GM12878 (cell line): Measurements from ENCODE around the gene PLA2G15. TPM values are rescaled to one million over a fixed set of nuclear protein-coding genes. Genes with fewer than 3 reads are reported as not detected.
A peak's percentile ranks its signal among the peaks of the same experiment; 100 is the strongest.

ENCODE experiments used
- ATAC-seq: fragments of 200-7000 bp; cut with Tn5 transposase; 3 replicates; pipeline ENCODE4 v1.9.1; 2020; ENCODE audit warnings: mild to moderate bottlenecking, moderate library complexity
- BruUV-seq: library from RNA; stranded (reverse); fragments of 400-500 nt; replicated peaks from 2 replicates; lab custom pipeline; 2021; lab: Mats Ljungman, UMichigan
- CTCF ChIA-PET: fragments of 300-600 bp; sonication (Branson Sonifier 250); formaldehyde crosslinking; extraction: SDS; loops from one replicate; lab custom pipeline; 2021; ENCODE audit warnings: inconsistent platforms; lab: Yijun Ruan, JAX
- POLR2A ChIA-PET: fragments of 350-600 bp; formaldehyde crosslinking; extraction: SDS; loops from one replicate; lab custom pipeline; 2021; ENCODE audit warnings: inconsistent platforms; lab: Charles Lee
- RAD21 ChIA-PET: fragments of 300-600 bp; sonication (Branson Sonifier 250); formaldehyde crosslinking; loops from one replicate; lab custom pipeline; 2023; ENCODE audit warnings: antibody characterized with exemption; ENCODE audit not compliant: unreplicated experiment; lab: Charles Lee
- SMC1A ChIA-PET: fragments of 300-600 bp; sonication (Branson Sonifier 250); formaldehyde crosslinking; loops from one replicate; lab custom pipeline; 2023; ENCODE audit not compliant: unreplicated experiment, uncharacterized antibody; lab: Charles Lee
- DNase-seq: peaks from one replicate; pipeline ENCODE4 v3.0.0-alpha.2; 2011; ENCODE audit warnings: low read depth, low spot score
- FAIRE-seq: peaks from 3 replicates; lab custom pipeline; 2011; peaks lifted over from hg19 to GRCh38; lab: Jason Lieb, UNC
- H2AFZ ChIP-seq: 2 replicates; pipeline ENCODE4 v1.6.0; 2011; ENCODE audit warnings: low read depth, low read length, control low read depth; ENCODE audit not compliant: control insufficient read depth
- H3K27ac ChIP-seq: 2 replicates; pipeline ENCODE4 v1.5.1; 2011; ENCODE audit warnings: control low read depth; ENCODE audit not compliant: control insufficient read depth, insufficient read depth
- H3K27me3 ChIP-seq, 2 experiments: replicated peaks in 1 of 2; 2 replicates each; pipeline versions ENCODE4 v1.6.0 to v1.6.1; 2011; ENCODE audit warnings: low read length in 1 of 2; ENCODE audit not compliant: control insufficient read depth in 2 of 2, insufficient read depth in 2 of 2
- H3K36me3 ChIP-seq, 2 experiments: 2 replicates each; pipeline ENCODE4 v1.5.1; 2011; ENCODE audit warnings: low read length in 1 of 2; ENCODE audit not compliant: control insufficient read depth in 2 of 2, insufficient read depth in 2 of 2
- H3K4me1 ChIP-seq: 2 replicates; pipeline ENCODE4 v1.6.1; 2011; ENCODE audit warnings: mild to moderate bottlenecking, low read length, moderate library complexity, mixed read lengths; ENCODE audit not compliant: control insufficient read depth, insufficient read depth
- H3K4me2 ChIP-seq: 2 replicates; pipeline ENCODE4 v1.6.0; 2011; ENCODE audit warnings: control low read depth; ENCODE audit not compliant: control insufficient read depth, insufficient read depth
- H3K4me3 ChIP-seq: fragments of 200-600 bp; sonication (generic); 2 replicates; pipeline ENCODE4 v1.5.1; 2016
- H3K79me2 ChIP-seq: 2 replicates; pipeline ENCODE4 v1.6.0; 2011; ENCODE audit warnings: low read length; ENCODE audit not compliant: control insufficient read depth, insufficient read depth
- H3K9ac ChIP-seq: 2 replicates; pipeline ENCODE4 v1.8.0; 2011; ENCODE audit warnings: low read length, control low read depth, mixed read lengths; ENCODE audit not compliant: control insufficient read depth, insufficient read depth
- H3K9me3 ChIP-seq: replicated peaks from 3 replicates; pipeline ENCODE4 v1.5.1; 2011; ENCODE audit warnings: mild to moderate bottlenecking, low read length; ENCODE audit not compliant: control insufficient read depth, insufficient read depth
- H4K20me1 ChIP-seq: 2 replicates; pipeline ENCODE4 v1.6.0; 2011; ENCODE audit not compliant: control insufficient read depth, insufficient read depth
- CBX3 ChIP-seq: fragments of 200-600 bp; sonication (generic); IDR thresholded peaks from 2 replicates; pipeline ENCODE4 v1.6.1; 2016; ENCODE audit warnings: low read depth, borderline replicate concordance
- CREM ChIP-seq: IDR thresholded peaks from 2 replicates; pipeline ENCODE4 v1.6.1; 2014; ENCODE audit warnings: antibody characterized with exemption, low read depth
- EED ChIP-seq: sonication (generic); IDR thresholded peaks from 2 replicates; pipeline ENCODE4 v1.6.1; 2016; ENCODE audit warnings: antibody characterized with exemption, low read depth
- IKZF1 ChIP-seq: fragments of 450-650 bp; conservative IDR thresholded peaks from 2 replicates; pipeline ENCODE4 v1.6.1; 2017; ENCODE audit warnings: antibody characterized with exemption, mild to moderate bottlenecking
- PAX8 ChIP-seq: fragments of 450-650 bp; IDR thresholded peaks from 2 replicates; pipeline ENCODE4 v1.6.1; 2017; ENCODE audit warnings: mild to moderate bottlenecking, moderate library complexity
- POLR2AphosphoS5 ChIP-seq: IDR thresholded peaks from 2 replicates; pipeline ENCODE4 v1.6.1; 2011; ENCODE audit warnings: mild to moderate bottlenecking, low read length, inconsistent platforms
- POU2F2 ChIP-seq: IDR thresholded peaks from 3 replicates; pipeline ENCODE4 v1.6.1; 2011; ENCODE audit warnings: low read depth, mild to moderate bottlenecking, low read length, borderline replicate concordance
- RB1 ChIP-seq: fragments of 450-650 bp; formaldehyde crosslinking; IDR thresholded peaks from 2 replicates; pipeline ENCODE4 v1.6.1; 2017; ENCODE audit warnings: mild to moderate bottlenecking, borderline replicate concordance
- SPI1 ChIP-seq: IDR thresholded peaks from 2 replicates; pipeline ENCODE4 v1.6.1; 2011; ENCODE audit warnings: low read depth, mild to moderate bottlenecking, low read length, moderate library complexity, borderline replicate concordance; ENCODE audit not compliant: insufficient read depth
- YBX1 ChIP-seq: fragments of 450-650 bp; IDR thresholded peaks from 2 replicates; pipeline ENCODE4 v1.6.1; 2016; ENCODE audit warnings: antibody characterized with exemption
- YY1 ChIP-seq: IDR thresholded peaks from 2 replicates; pipeline ENCODE4 v1.6.1; 2011; ENCODE audit warnings: low read depth, mild to moderate bottlenecking, low read length
- ZNF384 ChIP-seq: IDR thresholded peaks from 2 replicates; pipeline ENCODE4 v1.6.1; 2012; ENCODE audit warnings: low read depth, mild to moderate bottlenecking, low read length, improper control_type of control experiment, borderline replicate concordance
- WGBS: methylation state at CpG from one replicate; pipeline ENCODE4 v1.1.6; 2016; ENCODE audit warnings: low lambda C conversion rate; ENCODE audit not compliant: insufficient replicate concordance, insufficient coverage; ENCODE audit errors: missing lambda C conversion rate; 5-methylcytosine and 5-hydroxymethylcytosine counted together
- in situ Hi-C: fragments of 300-500 bp; cut with MboI; formaldehyde crosslinking; loops from 9 replicates; pipeline ENCODE4 v1.14.3; 2018; ENCODE audit warnings: mixed read lengths
- intact Hi-C: fragments of 100-400 bp; cut with micrococcal nuclease; formaldehyde crosslinking; loops from one replicate; pipeline ENCODE4 v1.14.2; 2022; ENCODE audit not compliant: unreplicated experiment
- polyA plus RNA-seq, 11 experiments: library from polyadenylated mRNA; depleted of rRNA in 4 of 11; unstranded in 6 of 11; stranded (reverse) in 5 of 11; fragments of >200 nt; fragmentation: Nextera tagmentation in 4 of 11; fragmentation: Illumina TruSeq in 1 of 11; extraction: Ambion mirVana in 4 of 11; extraction: Trizol in 1 of 11; gene quantifications; 1 replicate in 1 of 11; 2 replicates in 10 of 11; pipeline versions ENCODE4 v1.2.1 to v1.2.3, GENCODE V29; 2011 to 2016; ENCODE audit warnings: inconsistent platforms in 2 of 11, missing spikeins in 2 of 11, low read depth in 1 of 11
- total RNA-seq, 4 experiments: library from RNA; depleted of rRNA in 3 of 4; stranded (reverse); fragments of >200 nt in 3 of 4; fragmentation: Illumina TruSeq in 1 of 4; extraction: Trizol in 1 of 4; gene quantifications; 2 replicates each; pipeline versions ENCODE4 v1.2.1 to v1.2.3, GENCODE V29; 2013 to 2021
- TF ChIP-seq, protein P1 (sequence below): IDR thresholded peaks from 2 replicates; pipeline ENCODE4 v1.6.1; 2012; ENCODE audit warnings: low read depth, low read length, improper control_type of control experiment
- TF ChIP-seq, protein P2 (sequence below): fragments of 450-650 bp; IDR thresholded peaks from 2 replicates; pipeline ENCODE4 v1.6.1; 2017; ENCODE audit warnings: mild to moderate bottlenecking, moderate library complexity

The PLA2G15 gene
- total and polyA plus RNA-seq, 10 of the 15 experiments (the other 5 are each of a cell fraction or from before 2014, with no cell fraction given): 0.31 to 9.4 (median 6.8) TPM

DNA sequence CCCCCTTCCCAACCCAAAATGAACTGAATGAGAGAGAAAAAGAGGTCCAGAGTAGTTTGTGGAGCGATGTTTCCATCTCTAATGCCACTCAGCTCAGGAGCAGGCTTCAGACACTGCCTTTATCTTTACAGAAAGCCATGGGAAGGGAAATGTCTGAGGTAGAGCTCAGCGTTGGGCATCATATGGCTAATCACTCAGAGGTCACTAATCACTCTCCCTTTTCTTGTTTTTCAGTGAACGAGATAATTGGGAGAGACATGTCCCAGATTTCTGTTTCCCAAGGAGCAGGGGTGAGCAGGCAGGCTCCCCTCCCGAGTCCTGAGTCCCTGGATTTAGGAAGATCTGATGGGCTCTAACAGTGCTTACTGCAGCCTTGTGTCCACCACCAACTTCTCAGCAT, 19.1 kb upstream of the PLA2G15 start:
- Histone ChIP-seq H2AFZ (no peak overlapping the region), H3K9ac (no peak overlapping the region), H3K79me2 (no peaks in the 10 kb centered on the region), H3K27ac (0 out of 2 replicates have a peak overlapping the region, but pooled peaks have one; percentile 27), H3K36me3 (peaks cover 6 to 15% of the 10 kb centered on the region in 2 experiments), H3K4me1 (peaks cover 12% of the 10 kb centered on the region), H4K20me1 (no peaks in the 10 kb centered on the region), H3K4me2 (no peak overlapping the region), H3K9me3 (no peaks in the 10 kb centered on the region), H3K27me3 (no peaks in the 10 kb centered on the region), H3K4me3 (no peak overlapping the region)
- no peak for FAIRE-seq
- no peak for DNase-seq
- TF ChIP-seq ZNF384: no peak
- TF ChIP-seq, protein P1, sequence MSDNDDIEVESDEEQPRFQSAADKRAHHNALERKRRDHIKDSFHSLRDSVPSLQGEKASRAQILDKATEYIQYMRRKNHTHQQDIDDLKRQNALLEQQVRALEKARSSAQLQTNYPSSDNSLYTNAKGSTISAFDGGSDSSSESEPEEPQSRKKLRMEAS: no peak
- no peak for TF ChIP-seq YY1
- TF ChIP-seq RB1: no peak
- no peak for TF ChIP-seq POU2F2
- no peak for TF ChIP-seq EED
- TF ChIP-seq YBX1: no peak
- TF ChIP-seq CBX3: no peak
- TF ChIP-seq CREM: no peak
- no peak for TF ChIP-seq SPI1
- TF ChIP-seq, protein P2, sequence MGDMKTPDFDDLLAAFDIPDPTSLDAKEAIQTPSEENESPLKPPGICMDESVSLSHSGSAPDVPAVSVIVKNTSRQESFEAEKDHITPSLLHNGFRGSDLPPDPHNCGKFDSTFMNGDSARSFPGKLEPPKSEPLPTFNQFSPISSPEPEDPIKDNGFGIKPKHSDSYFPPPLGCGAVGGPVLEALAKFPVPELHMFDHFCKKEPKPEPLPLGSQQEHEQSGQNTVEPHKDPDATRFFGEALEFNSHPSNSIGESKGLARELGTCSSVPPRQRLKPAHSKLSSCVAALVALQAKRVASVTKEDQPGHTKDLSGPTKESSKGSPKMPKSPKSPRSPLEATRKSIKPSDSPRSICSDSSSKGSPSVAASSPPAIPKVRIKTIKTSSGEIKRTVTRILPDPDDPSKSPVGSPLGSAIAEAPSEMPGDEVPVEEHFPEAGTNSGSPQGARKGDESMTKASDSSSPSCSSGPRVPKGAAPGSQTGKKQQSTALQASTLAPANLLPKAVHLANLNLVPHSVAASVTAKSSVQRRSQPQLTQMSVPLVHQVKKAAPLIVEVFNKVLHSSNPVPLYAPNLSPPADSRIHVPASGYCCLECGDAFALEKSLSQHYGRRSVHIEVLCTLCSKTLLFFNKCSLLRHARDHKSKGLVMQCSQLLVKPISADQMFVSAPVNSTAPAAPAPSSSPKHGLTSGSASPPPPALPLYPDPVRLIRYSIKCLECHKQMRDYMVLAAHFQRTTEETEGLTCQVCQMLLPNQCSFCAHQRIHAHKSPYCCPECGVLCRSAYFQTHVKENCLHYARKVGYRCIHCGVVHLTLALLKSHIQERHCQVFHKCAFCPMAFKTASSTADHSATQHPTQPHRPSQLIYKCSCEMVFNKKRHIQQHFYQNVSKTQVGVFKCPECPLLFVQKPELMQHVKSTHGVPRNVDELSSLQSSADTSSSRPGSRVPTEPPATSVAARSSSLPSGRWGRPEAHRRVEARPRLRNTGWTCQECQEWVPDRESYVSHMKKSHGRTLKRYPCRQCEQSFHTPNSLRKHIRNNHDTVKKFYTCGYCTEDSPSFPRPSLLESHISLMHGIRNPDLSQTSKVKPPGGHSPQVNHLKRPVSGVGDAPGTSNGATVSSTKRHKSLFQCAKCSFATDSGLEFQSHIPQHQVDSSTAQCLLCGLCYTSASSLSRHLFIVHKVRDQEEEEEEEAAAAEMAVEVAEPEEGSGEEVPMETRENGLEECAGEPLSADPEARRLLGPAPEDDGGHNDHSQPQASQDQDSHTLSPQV: no peak
- TF ChIP-seq PAX8: no peak
- TF ChIP-seq POLR2AphosphoS5: no peak
- TF ChIP-seq IKZF1: no peak
- ATAC-seq: no peak
- no TSS peak for BruUV-seq
- CTCF ChIA-PET: interaction anchor here (0.9 to 5.3 kb wide), 4 partner anchors 9 to 134 kb away, joined by 3 to 72 read pairs (median 3); no protein-coding TSS in a partner anchor
- intact Hi-C loops (loop anchor here (5.0 kb wide), 1 partner anchor 344 kb away; the partner anchor contains the start of gene NRN1L), in situ Hi-C loops (loop anchor here (5.0 kb wide), 2 partner anchors 134 to 234 kb away; no protein-coding TSS in a partner anchor)
- POLR2A ChIA-PET: interaction anchor here (0.5 to 1.0 kb wide), 2 partner anchors 20 to 287 kb away, joined by 5 to 6 read pairs; no protein-coding TSS in a partner anchor
- RAD21 ChIA-PET: no interaction called here
- WGBS: 99% methylated on average over 4 of the region's 4 CpGs
- SMC1A ChIA-PET: interaction anchor here (1.3 to 2.6 kb wide), 2 partner anchors 11 to 108 kb away, joined by 4 to 9 read pairs; no protein-coding TSS in a partner anchor
